ENCODE results near the gene CCDC191. TPM values are rescaled to one million over a fixed set of nuclear protein-coding genes. Genes with fewer than 3 reads are reported as not detected.

CCDC191 gene
- total and polyA plus RNA-seq, 2 donors (not counting 1 experiment from before 2014, with no cell fraction given): 1.7 to 3.3 TPM

- H3K79me2 ChIP-seq (ENCODE audit: control insufficient read depth, insufficient read depth, low read length): no peaks in the 10 kb centered on the region
- H3K9ac ChIP-seq (ENCODE audit: insufficient read depth, low read length): no peak overlapping the region
- H2AFZ ChIP-seq (ENCODE audit: low read length): no peak overlapping the region
- TF ChIP-seq CTCF (conservative IDR thresholded peaks at IDR 0.05 in 1 of 2, IDR thresholded peaks at IDR 0.05 in 1 of 2; ENCODE audit: low read depth in 1 of 2, low read length in 2 of 2) (no peak), EZH2 (IDR thresholded peaks at IDR 0.05; ENCODE audit: low read length, missing control alignments) (no peak)
- H4K20me1 ChIP-seq (ENCODE audit: control insufficient read depth, extremely low read depth, insufficient read depth, low read length): no peaks in the 10 kb centered on the region
- no peaks in the 10 kb centered on the region for H3K4me1 ChIP-seq (ENCODE audit: control insufficient read depth, extremely low read depth, insufficient read depth, low read length)
- H3K4me2 ChIP-seq (ENCODE audit: extremely low read depth, insufficient read depth, low read length): no peak overlapping the region
- H3K9me3 ChIP-seq (ENCODE audit: control insufficient read depth, insufficient read depth, low read depth, low read length): no peaks in the 10 kb centered on the region
- no peak overlapping the region for H3K27ac ChIP-seq (ENCODE audit: insufficient read depth, low read length)
- H3K36me3 ChIP-seq (ENCODE audit: control insufficient read depth, insufficient read depth, low read length): no peaks in the 10 kb centered on the region
- no peak overlapping the region for H3K4me3 ChIP-seq (replicated peaks in 1 of 4; ENCODE audit: control extremely low read depth in 1 of 4, insufficient read depth in 1 of 4, low read depth in 3 of 4, low read length in 4 of 4)
- H3K27me3 ChIP-seq (ENCODE audit: control insufficient read depth, insufficient read depth, low read length): no peaks in the 10 kb centered on the region
- no peak for DNase-seq (ENCODE audit: low read depth in 2 of 2)
These were observed 22.6 kb downstream of the CCDC191 start for GRCh38 chr3:114033721-114034120.

- H3K79me2 ChIP-seq (ENCODE audit: control insufficient read depth, insufficient read depth, low read length): no peaks in the 10 kb centered on the region
- no peak overlapping the region for H3K4me3 ChIP-seq (replicated peaks in 1 of 4; ENCODE audit: control extremely low read depth in 1 of 4, insufficient read depth in 1 of 4, low read depth in 3 of 4, low read length in 4 of 4)
- no peaks in the 10 kb centered on the region for H3K36me3 ChIP-seq (ENCODE audit: control insufficient read depth, insufficient read depth, low read length)
- H3K9ac ChIP-seq (ENCODE audit: insufficient read depth, low read length): no peak overlapping the region
- no peaks in the 10 kb centered on the region for H3K4me1 ChIP-seq (ENCODE audit: control insufficient read depth, extremely low read depth, insufficient read depth, low read length)
- no peak overlapping the region for H3K27ac ChIP-seq (ENCODE audit: insufficient read depth, low read length)
- H4K20me1 ChIP-seq (ENCODE audit: control insufficient read depth, extremely low read depth, insufficient read depth, low read length): no peaks in the 10 kb centered on the region
- no peaks in the 10 kb centered on the region for H3K9me3 ChIP-seq (ENCODE audit: control insufficient read depth, insufficient read depth, low read depth, low read length)
- H3K27me3 ChIP-seq (ENCODE audit: control insufficient read depth, insufficient read depth, low read length): no peaks in the 10 kb centered on the region
- DNase-seq (ENCODE audit: low read depth in 2 of 2): no peak
- no peak overlapping the region for H3K4me2 ChIP-seq (ENCODE audit: extremely low read depth, insufficient read depth, low read length)
- H2AFZ ChIP-seq (ENCODE audit: low read length): no peak overlapping the region
- no peak for TF ChIP-seq EZH2 (IDR thresholded peaks at IDR 0.05; ENCODE audit: low read length, missing control alignments)
- no peak for TF ChIP-seq CTCF (conservative IDR thresholded peaks at IDR 0.05 in 1 of 2, IDR thresholded peaks at IDR 0.05 in 1 of 2; ENCODE audit: low read depth in 1 of 2, low read length in 2 of 2)
These were observed 30.0 kb downstream of the CCDC191 start for GRCh38 chr3:114026331-114026730.

- H3K9me3 ChIP-seq (ENCODE audit: control insufficient read depth, insufficient read depth, low read depth, low read length): no peaks in the 10 kb centered on the region
- no peak for DNase-seq (ENCODE audit: low read depth in 2 of 2)
- H3K4me3 ChIP-seq (replicated peaks in 1 of 4; ENCODE audit: control extremely low read depth in 1 of 4, insufficient read depth in 1 of 4, low read depth in 3 of 4, low read length in 4 of 4): no peak overlapping the region
- no peaks in the 10 kb centered on the region for H4K20me1 ChIP-seq (ENCODE audit: control insufficient read depth, extremely low read depth, insufficient read depth, low read length)
- H3K4me1 ChIP-seq (ENCODE audit: control insufficient read depth, extremely low read depth, insufficient read depth, low read length): no peaks in the 10 kb centered on the region
- H3K36me3 ChIP-seq (ENCODE audit: control insufficient read depth, insufficient read depth, low read length): no peaks in the 10 kb centered on the region
- H3K27me3 ChIP-seq (ENCODE audit: control insufficient read depth, insufficient read depth, low read length): no peaks in the 10 kb centered on the region
- H3K9ac ChIP-seq (ENCODE audit: insufficient read depth, low read length): no peak overlapping the region
- no peak overlapping the region for H3K27ac ChIP-seq (ENCODE audit: insufficient read depth, low read length)
- no peak overlapping the region for H2AFZ ChIP-seq (ENCODE audit: low read length)
- TF ChIP-seq CTCF (conservative IDR thresholded peaks at IDR 0.05 in 1 of 2, IDR thresholded peaks at IDR 0.05 in 1 of 2; ENCODE audit: low read depth in 1 of 2, low read length in 2 of 2) (no peak), EZH2 (IDR thresholded peaks at IDR 0.05; ENCODE audit: low read length, missing control alignments) (no peak)
- no peak overlapping the region for H3K4me2 ChIP-seq (ENCODE audit: extremely low read depth, insufficient read depth, low read length)
- no peaks in the 10 kb centered on the region for H3K79me2 ChIP-seq (ENCODE audit: control insufficient read depth, insufficient read depth, low read length)
These were observed 30.9 kb downstream of the CCDC191 start for GRCh38 chr3:114025451-114025850.
